ENCODE data around the gene TBC1D16. TPM values are rescaled to one million over a fixed set of nuclear protein-coding genes. Genes with fewer than 3 reads are reported as not detected.

TBC1D16 gene
- total RNA-seq, 1 donor from 2014 or later: 21.2 TPM

DNA sequence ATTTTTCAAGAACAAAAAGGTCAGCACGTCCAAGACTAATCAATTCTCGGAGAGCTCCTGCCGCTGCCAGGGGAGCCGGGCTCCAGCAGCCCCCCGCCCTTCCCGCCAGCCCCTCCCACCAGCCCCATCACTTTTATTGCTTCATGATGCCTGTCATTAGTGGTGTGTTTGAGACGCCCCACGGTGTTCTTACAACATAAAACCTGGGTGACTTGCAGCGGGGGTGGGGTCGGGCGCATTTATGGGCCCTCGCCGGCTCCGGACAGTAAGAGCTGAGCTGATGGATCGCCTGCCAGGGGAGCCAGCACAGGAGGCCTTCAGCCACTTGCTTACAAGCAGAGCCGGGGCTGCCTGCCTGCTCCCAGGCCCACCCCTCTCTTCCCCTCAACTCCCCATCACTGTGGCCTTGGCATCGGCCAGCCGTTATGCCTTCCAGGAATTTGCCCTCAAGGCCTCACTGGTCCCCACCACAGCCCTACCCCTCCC lies 113.5 kb downstream of the TBC1D16 start:
- H3K27me3 ChIP-seq: peaks cover 13% of the 10 kb centered on the region
- no peak overlapping the region for H2AFZ ChIP-seq (replicated peaks)
- no peaks in the 10 kb centered on the region for H3K9me3 Mint-ChIP-seq
- peaks cover 8% of the 10 kb centered on the region for H3K27me3 Mint-ChIP-seq (ENCODE audit: insufficient read depth, low read depth)
- no peaks in the 10 kb centered on the region for H3K9me3 ChIP-seq (ENCODE audit: low read depth)
- no peaks in the 10 kb centered on the region for H3K36me3 ChIP-seq
- no peak overlapping the region for H3K4me2 ChIP-seq
- no peaks in the 10 kb centered on the region for H3K36me3 Mint-ChIP-seq
- no peak overlapping the region for H3K27ac Mint-ChIP-seq
- H3K4me1 Mint-ChIP-seq: peaks cover 31% of the 10 kb centered on the region
- no peak overlapping the region for H3K4me3 Mint-ChIP-seq
- TF ChIP-seq, protein P1, sequence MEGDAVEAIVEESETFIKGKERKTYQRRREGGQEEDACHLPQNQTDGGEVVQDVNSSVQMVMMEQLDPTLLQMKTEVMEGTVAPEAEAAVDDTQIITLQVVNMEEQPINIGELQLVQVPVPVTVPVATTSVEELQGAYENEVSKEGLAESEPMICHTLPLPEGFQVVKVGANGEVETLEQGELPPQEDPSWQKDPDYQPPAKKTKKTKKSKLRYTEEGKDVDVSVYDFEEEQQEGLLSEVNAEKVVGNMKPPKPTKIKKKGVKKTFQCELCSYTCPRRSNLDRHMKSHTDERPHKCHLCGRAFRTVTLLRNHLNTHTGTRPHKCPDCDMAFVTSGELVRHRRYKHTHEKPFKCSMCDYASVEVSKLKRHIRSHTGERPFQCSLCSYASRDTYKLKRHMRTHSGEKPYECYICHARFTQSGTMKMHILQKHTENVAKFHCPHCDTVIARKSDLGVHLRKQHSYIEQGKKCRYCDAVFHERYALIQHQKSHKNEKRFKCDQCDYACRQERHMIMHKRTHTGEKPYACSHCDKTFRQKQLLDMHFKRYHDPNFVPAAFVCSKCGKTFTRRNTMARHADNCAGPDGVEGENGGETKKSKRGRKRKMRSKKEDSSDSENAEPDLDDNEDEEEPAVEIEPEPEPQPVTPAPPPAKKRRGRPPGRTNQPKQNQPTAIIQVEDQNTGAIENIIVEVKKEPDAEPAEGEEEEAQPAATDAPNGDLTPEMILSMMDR (IDR thresholded peaks at IDR 0.05): no peak
- no peak for TF ChIP-seq EZH2phosphoT487 (IDR thresholded peaks at IDR 0.05)
- no peak for TF ChIP-seq EZH2 (IDR thresholded peaks at IDR 0.05)
- H3K79me2 ChIP-seq (ENCODE audit: low read depth): no peaks in the 10 kb centered on the region
- no peak for DNase-seq (ENCODE audit: low spot score)
- no peak overlapping the region for H3K4me3 ChIP-seq
- H3K9ac ChIP-seq: no peak overlapping the region
- H4K20me1 ChIP-seq (ENCODE audit: low read depth): peaks cover 4% of the 10 kb centered on the region
- no peaks in the 10 kb centered on the region for H3K4me1 ChIP-seq
- H3K27ac ChIP-seq: no peak overlapping the region
- H3F3A ChIP-seq (ENCODE audit: low read depth): no peaks in the 10 kb centered on the region

DNA sequence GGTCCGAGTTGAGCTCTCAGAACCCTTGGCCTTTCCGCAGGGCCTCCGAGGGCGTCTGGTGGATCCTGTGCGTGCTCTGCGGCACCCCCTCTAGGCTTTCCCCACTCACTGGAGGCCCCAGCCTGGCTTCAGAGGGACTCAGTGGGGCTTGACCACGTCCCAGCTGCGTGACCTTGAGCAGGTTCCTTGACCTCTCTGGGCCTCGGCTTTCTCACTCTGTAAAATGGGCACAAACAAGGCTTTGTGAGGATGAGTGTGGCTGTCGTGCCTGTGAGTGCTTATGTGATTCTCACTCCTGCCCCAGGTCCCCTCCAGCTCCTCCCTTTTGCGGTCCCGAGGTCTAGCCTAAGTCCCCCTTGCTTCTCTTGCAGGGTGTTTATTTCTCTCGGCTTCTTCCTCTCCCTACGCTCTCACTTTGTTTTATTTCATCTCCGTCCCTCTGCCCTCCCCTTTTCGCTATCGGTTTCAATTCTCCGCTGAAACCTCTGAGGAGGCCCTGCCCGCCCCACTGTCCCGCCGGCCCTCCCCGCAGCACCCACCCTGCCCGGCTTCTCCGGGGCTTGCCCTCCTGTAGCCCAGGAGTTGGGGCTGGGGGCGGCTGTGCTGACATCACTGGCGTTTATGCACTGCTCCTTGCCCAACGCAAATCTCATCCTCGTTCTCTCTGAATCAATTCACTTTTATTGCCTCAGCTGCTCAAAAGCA lies 114.1 kb downstream of the TBC1D16 start:
- Mint-ChIP-seq H3K4me1 (peaks cover 27% of the 10 kb centered on the region), H3K27ac (no peak overlapping the region), H3K4me3 (no peak overlapping the region), H3K36me3 (no peaks in the 10 kb centered on the region), H3K27me3 (ENCODE audit: insufficient read depth, low read depth) (peaks cover 9% of the 10 kb centered on the region), H3K9me3 (no peaks in the 10 kb centered on the region)
- H3K27me3 ChIP-seq: peaks cover 10% of the 10 kb centered on the region
- H3F3A ChIP-seq (ENCODE audit: low read depth): no peaks in the 10 kb centered on the region
- H3K79me2 ChIP-seq (ENCODE audit: low read depth): no peaks in the 10 kb centered on the region
- no peak overlapping the region for H3K4me2 ChIP-seq
- H3K4me1 ChIP-seq: no peaks in the 10 kb centered on the region
- peaks cover 4% of the 10 kb centered on the region for H4K20me1 ChIP-seq (ENCODE audit: low read depth)
- H3K9me3 ChIP-seq (ENCODE audit: low read depth): no peaks in the 10 kb centered on the region
- H2AFZ ChIP-seq (replicated peaks): no peak overlapping the region
- no peak overlapping the region for H3K4me3 ChIP-seq
- H3K27ac ChIP-seq: no peak overlapping the region
- DNase-seq (ENCODE audit: low spot score): no peak
- H3K9ac ChIP-seq: no peak overlapping the region
- no peaks in the 10 kb centered on the region for H3K36me3 ChIP-seq
- TF ChIP-seq EZH2phosphoT487 (IDR thresholded peaks at IDR 0.05): no peak

DNA sequence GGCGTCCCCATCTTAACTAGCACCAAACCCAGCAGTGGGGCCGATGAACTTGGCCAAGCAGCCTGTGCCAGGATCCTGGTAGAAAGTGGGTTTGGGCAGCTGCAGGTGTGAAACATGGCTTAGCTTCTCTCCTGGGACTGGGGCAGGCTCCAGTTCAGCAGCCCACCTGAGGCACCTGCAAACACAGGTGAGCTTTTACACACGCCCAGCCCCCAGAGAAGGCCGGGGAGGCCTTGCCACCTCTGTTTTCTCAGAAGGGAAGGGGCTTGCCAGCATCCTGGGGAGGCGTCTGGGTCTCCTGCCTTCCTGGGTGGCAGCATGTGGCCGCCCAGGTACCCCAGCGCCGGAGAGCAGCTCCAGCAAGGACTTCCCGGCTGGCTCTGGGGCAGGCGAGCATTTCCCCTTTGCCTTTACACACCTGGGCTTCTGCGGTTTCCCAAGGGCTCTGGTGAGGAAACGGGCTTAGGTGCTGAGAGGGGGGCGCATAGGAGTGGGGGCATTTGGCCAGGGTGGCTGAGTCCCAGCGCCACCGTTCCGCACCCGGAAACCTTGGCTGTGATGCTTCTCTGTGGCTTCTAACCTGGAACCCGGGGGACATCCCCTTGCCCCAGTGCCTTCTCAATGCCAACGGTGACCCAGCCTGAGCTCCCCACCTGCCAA lies 114.8 kb downstream of the TBC1D16 start:
- Histone ChIP-seq H3K27ac (no peak overlapping the region), H3K9ac (no peak overlapping the region), H3K4me2 (no peak overlapping the region), H3K4me3 (no peak overlapping the region), H3F3A (ENCODE audit: low read depth) (no peaks in the 10 kb centered on the region), H3K79me2 (ENCODE audit: low read depth) (no peaks in the 10 kb centered on the region), H3K27me3 (peaks cover 10% of the 10 kb centered on the region), H3K4me1 (no peaks in the 10 kb centered on the region), H4K20me1 (ENCODE audit: low read depth) (peaks cover 4% of the 10 kb centered on the region), H3K36me3 (no peaks in the 10 kb centered on the region), H3K9me3 (ENCODE audit: low read depth) (no peaks in the 10 kb centered on the region), H2AFZ (replicated peaks) (no peak overlapping the region)
- Mint-ChIP-seq H3K9me3 (no peaks in the 10 kb centered on the region), H3K27me3 (ENCODE audit: insufficient read depth, low read depth) (peaks cover 13% of the 10 kb centered on the region), H3K4me1 (peaks cover 25% of the 10 kb centered on the region), H3K4me3 (no peak overlapping the region), H3K36me3 (no peaks in the 10 kb centered on the region), H3K27ac (no peak overlapping the region)
- TF ChIP-seq EZH2 (IDR thresholded peaks at IDR 0.05): no peak
- TF ChIP-seq EZH2phosphoT487 (IDR thresholded peaks at IDR 0.05): no peak
- TF ChIP-seq, protein P1 (IDR thresholded peaks at IDR 0.05): no peak
- DNase-seq (ENCODE audit: low spot score): no peak
